ENCODE data around the gene ATP5F1C.
"Not testable (repeated sequence)": the region's sequence is repeated elsewhere in the genome, so short reads cannot be mapped to it uniquely, and the experiment has no call there.

Gene ATP5F1C

GRCh38 chr10:7768417-7768816 lies 19.6 kb upstream of the ATP5F1C start:
- Histone ChIP-seq H3K9ac (ENCODE audit: low read length) (no peak overlapping the region), H3K4me1 (ENCODE audit: control insufficient read depth, insufficient read depth, low read length) (no peaks in the 10 kb centered on the region), H3K4me3 (ENCODE audit: low read depth, low read length) (no peak overlapping the region), H3K36me3 (ENCODE audit: control insufficient read depth, insufficient read depth, low read length) (peaks cover 83% of the 10 kb centered on the region), H3K27me3 (ENCODE audit: control insufficient read depth, insufficient read depth, low read length) (no peaks in the 10 kb centered on the region), H3K27ac (ENCODE audit: low read depth, low read length) (no peak overlapping the region), H3K9me3 (ENCODE audit: control insufficient read depth, insufficient read depth, low read depth, low read length) (no peaks in the 10 kb centered on the region)

- Histone ChIP-seq H3K27me3 (ENCODE audit: control insufficient read depth, insufficient read depth, low read length) (no peaks in the 10 kb centered on the region), H3K4me3 (ENCODE audit: low read depth, low read length) (no peak overlapping the region), H3K27ac (ENCODE audit: low read depth, low read length) (no peak overlapping the region), H3K4me1 (ENCODE audit: control insufficient read depth, insufficient read depth, low read length) (no peaks in the 10 kb centered on the region), H3K9me3 (ENCODE audit: control insufficient read depth, insufficient read depth, low read depth, low read length) (no peaks in the 10 kb centered on the region), H3K9ac (ENCODE audit: low read length) (no peak overlapping the region), H3K36me3 (ENCODE audit: control insufficient read depth, insufficient read depth, low read length) (peaks cover 80% of the 10 kb centered on the region)
Observed at GRCh38 chr10:7773845-7774801, 13.9 kb upstream of the ATP5F1C start.

- no peaks in the 10 kb centered on the region for H3K27me3 ChIP-seq (ENCODE audit: control insufficient read depth, insufficient read depth, low read length)
- peaks cover 82% of the 10 kb centered on the region for H3K36me3 ChIP-seq (ENCODE audit: control insufficient read depth, insufficient read depth, low read length)
- H3K27ac ChIP-seq (ENCODE audit: low read depth, low read length), result no peak overlapping the region
- H3K4me3 ChIP-seq (ENCODE audit: low read depth, low read length), result no peak overlapping the region
- no peaks in the 10 kb centered on the region for H3K4me1 ChIP-seq (ENCODE audit: control insufficient read depth, insufficient read depth, low read length)
- no peaks in the 10 kb centered on the region for H3K9me3 ChIP-seq (ENCODE audit: control insufficient read depth, insufficient read depth, low read depth, low read length)
- no peak overlapping the region for H3K9ac ChIP-seq (ENCODE audit: low read length)
Observed at GRCh38 chr10:7776777-7777176, 11.2 kb upstream of the ATP5F1C start.

- H3K4me1 ChIP-seq (ENCODE audit: control insufficient read depth, insufficient read depth, low read length), result not testable (repeated sequence)
Observed at GRCh38 chr10:7782194-7782593, 5.8 kb upstream of the ATP5F1C start.

GRCh38 chr10:7786430-7786829 lies 1.5 kb upstream of the ATP5F1C start:
- Histone ChIP-seq H3K27me3 (ENCODE audit: control insufficient read depth, insufficient read depth, low read length) (no peaks in the 10 kb centered on the region), H3K9me3 (ENCODE audit: control insufficient read depth, insufficient read depth, low read depth, low read length) (no peaks in the 10 kb centered on the region), H3K9ac (ENCODE audit: low read length) (no peak overlapping the region), H3K4me1 (ENCODE audit: control insufficient read depth, insufficient read depth, low read length) (peaks cover 15% of the 10 kb centered on the region), H3K4me3 (ENCODE audit: low read depth, low read length) (peak overlapping the region; percentile 90), H3K27ac (ENCODE audit: low read depth, low read length) (no peak overlapping the region), H3K36me3 (ENCODE audit: control insufficient read depth, insufficient read depth, low read length) (peaks cover 13% of the 10 kb centered on the region)

More at GRCh38 chr10:7782194-7782593, 5.8 kb upstream of the ATP5F1C start:
- H3K9me3 ChIP-seq (ENCODE audit: control insufficient read depth, insufficient read depth, low read depth, low read length); H3K27ac ChIP-seq (ENCODE audit: low read depth, low read length); H3K4me3 ChIP-seq (ENCODE audit: low read depth, low read length); H3K27me3 ChIP-seq (ENCODE audit: control insufficient read depth, insufficient read depth, low read length); H3K9ac ChIP-seq (ENCODE audit: low read length): not testable (repeated sequence)
- H3K36me3 ChIP-seq (ENCODE audit: control insufficient read depth, insufficient read depth, low read length), result peaks cover 44% of the 10 kb centered on the region

- Histone ChIP-seq H3K9ac (ENCODE audit: low read length) (peak overlapping the region; percentile 99), H3K4me1 (ENCODE audit: control insufficient read depth, insufficient read depth, low read length) (peaks cover 15% of the 10 kb centered on the region), H3K9me3 (ENCODE audit: control insufficient read depth, insufficient read depth, low read depth, low read length) (no peaks in the 10 kb centered on the region), H3K4me3 (ENCODE audit: low read depth, low read length) (peak overlapping the region; percentile 90), H3K36me3 (ENCODE audit: control insufficient read depth, insufficient read depth, low read length) (peaks cover 13% of the 10 kb centered on the region), H3K27me3 (ENCODE audit: control insufficient read depth, insufficient read depth, low read length) (no peaks in the 10 kb centered on the region), H3K27ac (ENCODE audit: low read depth, low read length) (peak overlapping the region; percentile 62; the same call in 1 of the 2 replicates)
Observed at GRCh38 chr10:7787150-7787856, 674 bp upstream of the ATP5F1C start.

- H3K9me3 ChIP-seq (ENCODE audit: control insufficient read depth, insufficient read depth, low read depth, low read length), result no peaks in the 10 kb centered on the region
- peaks cover 15% of the 10 kb centered on the region for H3K4me1 ChIP-seq (ENCODE audit: control insufficient read depth, insufficient read depth, low read length)
- H3K27me3 ChIP-seq (ENCODE audit: control insufficient read depth, insufficient read depth, low read length), result no peaks in the 10 kb centered on the region
- H3K27ac ChIP-seq (ENCODE audit: low read depth, low read length), result peak overlapping the region; percentile 80
- H3K9ac ChIP-seq (ENCODE audit: low read length), result peak overlapping the region; percentile 99
- H3K36me3 ChIP-seq (ENCODE audit: control insufficient read depth, insufficient read depth, low read length), result peaks cover 18% of the 10 kb centered on the region; the same call in 1 of the 2 replicates
- H3K4me3 ChIP-seq (ENCODE audit: low read depth, low read length), result peak overlapping the region; percentile 90
Observed at GRCh38 chr10:7788639-7789286, 786 bp downstream of the ATP5F1C start.

- Histone ChIP-seq H3K9ac (ENCODE audit: low read length) (peak overlapping the region; percentile 99), H3K36me3 (ENCODE audit: control insufficient read depth, insufficient read depth, low read length) (peaks cover 15% of the 10 kb centered on the region; the same call in 1 of the 2 replicates), H3K4me3 (ENCODE audit: low read depth, low read length) (peak overlapping the region; percentile 90), H3K4me1 (ENCODE audit: control insufficient read depth, insufficient read depth, low read length) (peaks cover 15% of the 10 kb centered on the region), H3K27ac (ENCODE audit: low read depth, low read length) (no peak overlapping the region), H3K27me3 (ENCODE audit: control insufficient read depth, insufficient read depth, low read length) (no peaks in the 10 kb centered on the region), H3K9me3 (ENCODE audit: control insufficient read depth, insufficient read depth, low read depth, low read length) (no peaks in the 10 kb centered on the region)
Observed at GRCh38 chr10:7789390-7789789, 1.4 kb downstream of the ATP5F1C start.

GRCh38 chr10:7792541-7792940 lies 4.6 kb downstream of the ATP5F1C start:
- Histone ChIP-seq H3K9me3 (ENCODE audit: control insufficient read depth, insufficient read depth, low read depth, low read length) (no peaks in the 10 kb centered on the region), H3K36me3 (ENCODE audit: control insufficient read depth, insufficient read depth, low read length) (peaks cover 33% of the 10 kb centered on the region), H3K9ac (ENCODE audit: low read length) (no peak overlapping the region), H3K4me3 (ENCODE audit: low read depth, low read length) (no peak overlapping the region), H3K4me1 (ENCODE audit: control insufficient read depth, insufficient read depth, low read length) (peaks cover 13% of the 10 kb centered on the region), H3K27me3 (ENCODE audit: control insufficient read depth, insufficient read depth, low read length) (no peaks in the 10 kb centered on the region), H3K27ac (ENCODE audit: low read depth, low read length) (no peak overlapping the region)

- Histone ChIP-seq H3K4me1 (ENCODE audit: control insufficient read depth, insufficient read depth, low read length) (peaks cover 9% of the 10 kb centered on the region), H3K9me3 (ENCODE audit: control insufficient read depth, insufficient read depth, low read depth, low read length) (no peaks in the 10 kb centered on the region), H3K9ac (ENCODE audit: low read length) (no peak overlapping the region), H3K4me3 (ENCODE audit: low read depth, low read length) (no peak overlapping the region), H3K27me3 (ENCODE audit: control insufficient read depth, insufficient read depth, low read length) (no peaks in the 10 kb centered on the region), H3K36me3 (ENCODE audit: control insufficient read depth, insufficient read depth, low read length) (peaks cover 49% of the 10 kb centered on the region), H3K27ac (ENCODE audit: low read depth, low read length) (no peak overlapping the region)
Observed at GRCh38 chr10:7794251-7795026, 6.5 kb downstream of the ATP5F1C start.

All from HUES6 (cell line).